ENCODE measurements around the gene KIF5C. TPM values are rescaled to one million over a fixed set of nuclear protein-coding genes. Genes with fewer than 3 reads are reported as not detected.

Gene KIF5C
- total RNA-seq, 4 donors from 2014 or later = 0.51 to 2.8 (median 2.0) TPM

DNA sequence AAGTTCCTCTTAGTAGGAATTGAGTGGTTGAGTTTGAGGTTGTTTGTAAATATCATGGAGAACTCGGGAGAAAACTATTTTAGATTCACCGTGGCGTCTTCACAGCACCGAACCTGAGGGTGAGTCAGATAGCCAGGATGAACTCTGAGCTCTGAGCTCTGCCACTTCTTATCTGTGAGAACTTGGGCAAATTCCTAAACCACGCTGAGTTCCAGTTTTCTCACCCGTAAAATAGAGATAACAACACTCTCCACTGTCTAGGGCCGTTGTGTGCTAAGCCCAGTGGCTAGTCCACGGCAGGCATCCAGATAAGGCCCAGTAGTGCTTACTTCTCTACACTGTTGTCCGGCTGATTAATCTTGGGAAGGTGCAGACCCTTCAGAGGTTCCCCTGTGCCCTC lies 7.0 kb downstream of the KIF5C start:
- TF ChIP-seq POLR2A (IDR thresholded peaks at IDR 0.05) (no peak), CTCF (IDR thresholded peaks at IDR 0.05 in 4 of 5, conservative IDR thresholded peaks at IDR 0.05 in 1 of 5) (no peak)
- Histone ChIP-seq H3K4me1 (no peaks in the 10 kb centered on the region), H3K36me3 (no peaks in the 10 kb centered on the region), H3K4me3 (no peak overlapping the region), H3K27me3 (peaks cover 8 to 38% (median 23%) of the 10 kb centered on the region in 3 donors), H3K9me3 (no peaks in the 10 kb centered on the region), H3K27ac (no peak overlapping the region)
- intact Hi-C loops (cut with DNase I; ENCODE audit: low total_unique reads) (no loop called here), in situ Hi-C loops (cut with MboI; ENCODE audit: low sequenced_read_pairs in 4 of 4) (no loop called here)
- ATAC-seq (no peak), DNase-seq (no peak)

GRCh38 chr2:148885209-148885608 lies 10.2 kb downstream of the KIF5C start:
- Histone ChIP-seq H3K9me3 (no peaks in the 10 kb centered on the region), H3K27me3 (peaks cover 20 to 45% (median 28%) of the 10 kb centered on the region in 3 donors), H3K4me1 (peaks cover 5 to 8% of the 10 kb centered on the region in 2 donors), H3K4me3 (no peak overlapping the region), H3K36me3 (no peaks in the 10 kb centered on the region), H3K27ac (no peak overlapping the region)
- TF ChIP-seq POLR2A (IDR thresholded peaks at IDR 0.05) (no peak), CTCF (IDR thresholded peaks at IDR 0.05 in 4 of 5, conservative IDR thresholded peaks at IDR 0.05 in 1 of 5) (no peak)
- ATAC-seq (no peak), DNase-seq (no peak)
- intact Hi-C loops (cut with DNase I; ENCODE audit: low total_unique reads) (no loop called here), in situ Hi-C loops (cut with MboI; ENCODE audit: low sequenced_read_pairs in 4 of 4) (no loop called here)

DNA sequence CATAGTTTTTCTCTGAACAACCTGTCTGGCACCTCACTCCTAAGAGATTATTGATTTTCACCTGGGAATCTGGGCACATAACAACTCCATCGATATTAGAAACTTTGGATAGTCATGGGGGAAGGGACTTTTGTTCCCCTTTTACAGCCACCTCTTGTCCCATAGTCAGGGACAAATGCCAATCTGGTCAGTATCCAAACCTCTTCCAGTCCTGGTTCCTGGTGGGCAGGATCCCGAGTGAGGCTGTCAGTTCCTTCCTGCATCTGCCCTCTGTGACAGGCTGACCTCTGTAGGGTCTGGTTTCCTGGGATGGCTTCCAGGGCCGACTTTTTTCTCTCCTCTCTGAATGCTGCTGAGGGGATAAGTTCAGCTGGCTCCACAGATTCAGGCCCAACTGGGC lies 11.0 kb downstream of the KIF5C start:
- H3K4me3 ChIP-seq = no peak overlapping the region
- no peaks in the 10 kb centered on the region for H3K9me3 ChIP-seq
- H3K4me1 ChIP-seq = peaks cover 5 to 8% of the 10 kb centered on the region in 2 donors
- ATAC-seq (no peak), DNase-seq (no peak)
- H3K27me3 ChIP-seq = peaks cover 20 to 47% (median 28%) of the 10 kb centered on the region in 3 donors
- intact Hi-C loops (cut with DNase I; ENCODE audit: low total_unique reads) (no loop called here), in situ Hi-C loops (cut with MboI; ENCODE audit: low sequenced_read_pairs in 4 of 4) (no loop called here)
- TF ChIP-seq POLR2A (IDR thresholded peaks at IDR 0.05) (no peak), CTCF (IDR thresholded peaks at IDR 0.05 in 4 of 5, conservative IDR thresholded peaks at IDR 0.05 in 1 of 5) (no peak)
- H3K36me3 ChIP-seq = no peaks in the 10 kb centered on the region
- no peak overlapping the region for H3K27ac ChIP-seq

DNA sequence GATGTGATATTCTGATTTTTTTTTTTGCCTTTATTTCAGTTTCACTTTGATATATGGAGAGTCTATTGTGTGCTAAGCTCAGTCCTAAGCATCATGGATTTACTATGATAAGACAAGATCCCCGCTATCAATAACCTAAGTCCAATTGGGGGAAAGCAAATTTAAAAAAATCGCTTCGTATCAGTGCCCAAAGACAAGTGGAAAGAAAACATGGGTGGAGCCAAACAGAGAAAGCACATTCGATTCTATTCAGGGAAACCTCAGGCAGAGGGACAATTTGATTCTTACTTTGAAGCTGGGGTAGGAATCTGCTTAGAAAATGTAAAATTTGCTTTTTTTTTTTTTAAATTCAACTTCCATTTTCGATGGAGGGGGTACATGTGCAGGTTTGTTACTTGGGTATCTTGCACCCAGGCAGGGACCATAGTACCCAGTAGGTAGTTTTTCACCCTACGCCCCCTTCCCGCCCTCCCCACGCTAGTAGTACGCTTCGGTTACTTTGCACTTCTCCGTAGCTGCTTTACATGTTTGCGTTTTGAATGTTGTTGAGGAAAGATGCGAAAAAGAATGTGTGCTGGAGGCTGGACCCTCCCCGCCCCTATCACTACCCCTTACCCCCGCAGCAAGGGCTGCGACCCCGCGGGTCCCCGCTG lies 12.4 kb downstream of the KIF5C start:
- DNase-seq = no peak
- Histone ChIP-seq H3K27ac (no peak overlapping the region), H3K27me3 (peaks cover 20 to 46% (median 25%) of the 10 kb centered on the region in 3 donors), H3K9me3 (no peaks in the 10 kb centered on the region), H3K4me1 (peaks cover 5 to 8% of the 10 kb centered on the region in 2 donors), H3K36me3 (no peaks in the 10 kb centered on the region), H3K4me3 (peak overlapping the region; percentile 22 to 47 (median 36))
- TF ChIP-seq CTCF (IDR thresholded peaks at IDR 0.05 in 4 of 5, conservative IDR thresholded peaks at IDR 0.05 in 1 of 5) (no peak), POLR2A (IDR thresholded peaks at IDR 0.05) (no peak)
- in situ Hi-C loops (cut with MboI; ENCODE audit: low sequenced_read_pairs in 4 of 4) = no loop called here
- intact Hi-C loops (cut with DNase I; ENCODE audit: low total_unique reads) = no loop called here
- no peak for ATAC-seq

All from gastrocnemius medialis (tissue), 4 donors.